HG03103 (cell line): ENCODE measurements around the gene SDHA.
"Not testable (repeated sequence)": the region's sequence is repeated elsewhere in the genome, so short reads cannot be mapped to it uniquely, and the experiment has no call there.

ENCODE experiments used
- ATAC-seq: cut with Tn5 transposase; IDR thresholded peaks from one replicate; pipeline ENCODE4 v1.9.1; 2021; ENCODE audit warnings: low read depth; ENCODE audit not compliant: unreplicated experiment

Gene SDHA

DNA sequence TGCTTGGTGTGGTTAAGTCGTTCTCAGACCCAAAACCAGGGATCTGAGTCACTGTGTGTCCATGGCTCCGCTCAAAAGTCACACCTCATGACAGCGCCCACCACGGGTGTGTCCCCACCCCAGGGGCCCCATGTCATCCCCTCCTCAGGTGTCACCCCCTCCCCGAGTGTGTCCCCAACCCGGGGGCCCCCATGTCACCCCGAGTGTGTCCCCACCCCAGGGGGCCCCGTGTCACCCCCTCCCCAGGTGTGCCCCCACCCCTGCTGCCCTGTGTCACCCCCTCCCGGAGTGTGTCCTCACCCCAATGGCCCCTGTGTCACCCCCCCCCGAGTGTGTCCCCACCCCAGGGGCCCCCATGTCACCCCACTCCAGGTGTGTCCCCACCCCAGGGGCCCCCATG lies 21.8 kb upstream of the SDHA start:
- no peak for ATAC-seq

DNA sequence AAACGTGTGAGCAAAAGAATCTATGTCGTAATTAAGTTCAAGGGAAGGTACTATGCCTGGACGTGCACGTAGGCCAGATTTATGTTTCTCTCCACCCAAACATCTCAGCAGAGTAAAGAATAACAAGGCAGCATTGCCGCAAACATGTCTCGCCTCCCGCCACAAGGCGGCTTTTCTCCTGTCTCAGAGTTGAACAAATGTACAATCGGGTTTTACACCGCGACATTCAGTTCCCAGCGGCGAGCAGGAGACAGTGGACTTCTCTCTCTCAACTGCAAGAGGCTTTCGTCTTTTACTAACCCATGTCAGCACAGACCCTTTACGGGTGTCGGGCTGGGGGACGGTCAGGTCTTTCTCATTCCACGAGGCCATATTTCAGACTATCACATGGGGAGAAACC lies 21.1 kb upstream of the SDHA start:
- not testable (repeated sequence) for ATAC-seq

DNA sequence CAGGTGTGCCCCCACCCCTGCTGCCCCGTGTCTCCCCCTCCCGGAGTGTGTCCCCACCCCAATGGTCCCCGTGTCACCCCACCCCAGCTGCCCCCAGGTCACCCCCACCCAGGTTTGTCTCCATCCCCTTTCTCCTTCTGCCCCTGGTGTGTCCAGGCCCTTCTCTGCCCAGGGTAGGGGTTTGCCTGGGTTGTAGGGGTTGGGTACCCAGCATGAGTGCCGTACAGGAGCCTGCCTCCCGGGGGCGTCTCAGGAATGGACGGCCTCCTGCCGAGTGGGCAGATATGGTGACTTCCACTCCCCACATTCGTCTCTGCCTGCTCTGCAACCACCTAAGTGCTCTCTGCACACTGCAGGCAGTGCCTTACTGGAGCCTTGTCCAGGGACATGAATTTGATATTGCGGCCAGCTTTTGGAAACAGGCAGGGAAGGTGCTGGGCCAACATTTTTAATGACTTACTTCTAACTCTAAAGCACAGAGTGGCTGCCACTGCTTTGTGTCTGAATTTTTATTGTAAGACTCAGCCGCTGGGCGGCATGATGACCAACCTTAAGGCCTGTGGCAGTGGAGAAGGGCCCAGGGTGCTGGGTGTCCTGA lies 20.1 kb upstream of the SDHA start:
- no peak for ATAC-seq

DNA sequence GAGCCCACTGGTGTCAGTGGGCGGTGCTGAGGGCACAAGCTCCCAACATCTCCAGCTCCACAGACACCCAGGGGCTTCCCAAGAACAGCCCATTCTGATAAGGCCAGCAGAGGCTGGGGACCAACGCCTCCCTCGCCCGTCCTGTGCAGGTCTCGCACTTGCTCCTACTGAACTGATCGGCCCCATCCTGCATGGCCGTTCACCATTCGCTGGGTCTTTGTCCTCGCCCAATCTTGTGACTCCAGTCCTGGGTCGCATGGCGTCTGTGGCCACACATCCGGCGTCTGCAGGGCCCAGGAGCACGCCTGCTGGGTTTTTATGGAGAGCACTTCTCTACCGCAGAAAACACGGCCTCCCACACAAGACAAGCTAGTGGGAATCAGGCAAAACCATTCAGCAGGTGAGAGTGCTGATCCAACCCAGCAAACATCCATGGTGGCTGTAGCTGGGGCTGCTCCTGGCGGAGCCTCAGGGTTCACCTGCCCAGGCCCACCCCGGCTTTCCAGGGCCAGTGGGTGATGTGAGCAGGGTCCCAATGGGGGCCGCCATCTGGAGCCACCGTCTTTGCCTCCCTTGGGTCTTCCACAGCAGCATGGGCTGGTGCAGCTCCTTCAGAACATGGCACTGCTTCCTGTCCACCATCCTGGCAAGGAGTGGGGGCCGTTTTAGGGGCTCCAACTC lies 19.5 kb upstream of the SDHA start:
- ATAC-seq = no peak

DNA sequence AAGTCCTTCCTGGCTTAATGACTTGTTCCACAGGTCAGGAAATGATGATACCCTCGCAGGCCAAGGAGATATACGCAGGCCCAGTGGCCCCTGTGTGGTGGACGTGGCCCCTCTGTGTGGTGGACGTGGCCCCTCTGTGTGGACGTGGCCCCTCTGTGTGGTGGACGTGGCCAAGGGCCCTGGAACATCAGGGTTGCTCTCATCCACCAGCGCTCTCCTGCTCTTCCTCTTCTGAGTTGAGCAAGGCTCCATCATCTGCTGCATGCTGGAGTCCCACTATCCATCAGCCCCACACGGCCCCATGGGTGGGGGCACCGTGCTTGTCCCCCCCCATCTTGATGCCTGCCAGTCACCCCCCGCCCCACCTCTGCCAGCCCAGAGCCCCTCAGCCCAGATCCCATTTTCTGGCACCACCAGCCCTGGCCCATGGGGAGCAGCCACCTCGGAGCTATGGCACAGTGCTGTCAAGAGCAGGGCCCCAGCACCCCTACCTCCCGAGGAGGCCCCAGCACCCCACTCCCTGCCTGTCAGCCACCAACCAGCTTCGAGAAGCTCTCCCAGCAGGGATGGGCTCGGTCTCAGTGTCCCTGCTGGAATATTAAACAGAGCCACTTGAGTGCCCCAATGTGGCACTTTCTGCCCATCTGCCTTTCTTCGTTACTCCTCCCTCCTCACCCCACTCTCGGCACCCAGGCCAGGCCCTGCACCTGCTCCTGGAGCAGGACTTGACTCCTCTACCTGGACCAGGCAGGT lies 18.7 kb upstream of the SDHA start:
- ATAC-seq = no peak

DNA sequence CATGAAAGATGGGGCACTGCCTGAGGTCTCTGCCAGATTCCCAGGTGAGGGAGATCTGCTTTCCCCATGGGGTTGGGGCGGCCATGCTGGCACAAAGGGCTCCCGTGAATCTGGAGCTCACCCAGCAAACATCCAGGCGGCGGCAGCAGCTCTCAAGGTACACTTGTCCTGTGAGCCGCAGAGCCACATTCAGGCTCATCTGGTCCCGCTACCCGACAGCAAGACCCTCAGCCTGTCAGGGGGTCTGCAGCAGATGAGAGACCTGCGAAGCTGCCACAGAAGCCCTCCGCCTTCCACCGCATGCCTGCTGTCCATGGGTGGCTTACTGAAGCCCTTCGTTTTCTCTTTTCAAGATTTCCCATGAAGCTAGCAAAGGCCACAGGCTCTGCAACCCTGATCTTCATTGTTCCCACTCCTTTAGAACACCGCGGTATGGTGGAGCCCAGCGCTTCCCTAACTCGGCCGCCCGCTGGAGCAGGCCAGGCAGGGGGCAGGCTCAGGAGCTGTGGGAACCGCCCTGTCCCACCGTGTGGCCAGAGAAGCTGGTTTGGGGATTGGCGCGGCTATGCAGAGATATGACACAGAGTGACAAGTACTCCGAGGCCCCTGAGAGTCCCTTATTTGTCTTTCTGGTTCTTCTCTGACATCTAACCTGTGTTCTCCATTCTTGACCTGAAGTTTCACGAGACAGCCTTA lies 18.0 kb upstream of the SDHA start:
- no peak for ATAC-seq

DNA sequence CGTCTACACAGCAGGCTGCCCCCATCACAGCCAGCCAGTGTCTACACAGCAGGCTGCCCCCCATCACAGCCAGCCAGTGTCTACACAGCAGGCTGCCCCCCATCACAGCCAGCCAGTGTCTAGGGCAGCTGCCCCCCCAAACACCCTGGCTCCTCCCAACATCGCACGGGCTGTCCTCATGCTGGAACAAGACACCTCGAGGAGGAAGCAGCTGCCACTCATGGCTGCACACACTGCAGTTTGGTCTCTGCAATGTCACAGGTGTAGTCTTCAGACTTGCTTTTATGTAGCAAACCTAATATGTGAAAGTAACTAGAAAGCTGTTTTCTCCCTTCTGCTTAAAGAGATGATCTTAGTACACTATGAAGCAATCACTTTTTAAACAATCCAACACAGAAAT lies 17.1 kb upstream of the SDHA start:
- no peak for ATAC-seq

DNA sequence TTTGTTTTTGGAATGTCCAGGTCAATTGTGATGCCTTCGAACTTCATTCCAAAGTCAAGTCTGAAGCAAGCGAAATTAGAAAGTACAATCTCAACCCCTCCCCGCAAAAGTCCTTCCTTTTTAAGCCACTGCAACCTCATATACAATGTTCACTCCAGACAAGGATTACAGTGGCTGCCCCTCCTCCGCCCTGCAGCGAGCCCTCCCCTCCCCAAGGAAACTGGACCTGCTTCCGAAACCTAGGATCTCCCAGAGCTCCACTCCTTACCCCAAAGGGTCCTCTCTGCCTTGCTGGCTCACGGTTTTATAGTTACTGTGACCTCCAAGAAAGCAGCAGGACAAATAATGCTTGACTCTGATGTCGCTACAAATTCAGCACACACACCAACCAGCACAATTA lies 16.4 kb upstream of the SDHA start:
- no peak for ATAC-seq

DNA sequence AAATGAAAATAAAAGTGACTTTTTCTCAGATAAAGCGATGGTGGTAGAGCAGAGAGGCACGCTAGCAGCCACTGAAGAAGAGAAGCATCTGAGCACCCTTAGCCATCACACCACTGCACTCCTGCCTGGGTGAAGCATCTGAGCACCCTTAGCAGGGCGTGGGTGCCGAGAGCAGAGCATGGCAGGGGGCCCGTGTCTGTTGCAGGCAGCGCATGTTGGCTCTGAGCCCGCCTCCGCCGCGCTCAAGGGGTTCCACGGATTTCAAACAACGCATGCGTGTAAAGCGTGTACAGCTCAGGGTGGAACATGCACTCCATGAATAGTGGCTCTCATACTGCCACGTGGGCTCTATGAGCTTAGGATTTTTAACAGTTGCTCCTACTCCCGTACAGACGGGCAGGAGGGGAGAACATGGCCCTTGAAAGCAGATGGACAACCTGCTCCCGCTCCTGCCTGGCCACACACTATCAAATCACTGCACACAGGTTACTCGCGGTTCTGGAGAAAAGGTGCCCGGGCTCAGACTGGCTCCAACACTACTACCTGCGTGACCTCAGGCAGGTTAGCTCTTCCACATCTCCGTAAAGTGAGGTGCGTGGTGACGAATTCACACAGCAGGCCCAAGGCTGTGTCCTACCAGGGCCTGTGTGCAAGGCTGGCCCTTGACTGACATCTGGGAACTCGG lies 14.7 kb upstream of the SDHA start:
- ATAC-seq = no peak

DNA sequence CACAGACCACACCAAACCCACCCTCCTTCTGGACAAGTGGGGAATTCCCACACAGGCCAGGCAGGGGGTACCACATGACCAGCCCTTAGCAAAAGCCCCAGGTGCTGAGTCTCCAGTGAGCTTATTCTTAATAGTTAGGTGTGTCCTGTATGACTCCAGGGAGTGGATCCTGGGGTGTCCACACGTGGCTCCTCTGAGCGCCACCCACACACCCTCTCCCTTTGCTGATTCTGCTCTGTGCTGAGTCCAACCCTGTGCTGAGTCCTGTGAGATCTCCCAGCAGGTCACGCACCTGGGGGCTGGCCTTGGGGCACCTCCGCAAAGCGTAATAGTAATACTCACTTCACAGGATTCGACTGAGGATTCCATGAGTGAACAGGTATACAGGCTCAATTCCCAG lies 14.1 kb upstream of the SDHA start:
- ATAC-seq = no peak

DNA sequence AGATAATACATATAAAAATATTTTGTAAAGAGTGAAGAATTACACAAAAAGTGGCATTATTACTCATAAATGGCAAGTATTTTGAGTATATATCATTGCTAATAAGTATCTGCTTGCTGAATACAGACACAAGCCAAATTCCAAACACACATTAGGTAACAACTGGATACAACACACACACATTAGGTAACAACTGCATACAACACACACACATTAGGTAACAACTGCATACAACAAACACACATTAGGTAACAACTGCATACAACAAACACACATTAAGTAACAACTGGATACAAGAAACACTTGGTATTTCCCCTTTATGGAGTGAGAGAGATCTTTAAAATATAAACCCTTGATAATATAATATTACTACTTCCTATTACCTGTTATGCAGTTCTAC lies 13.7 kb upstream of the SDHA start:
- ATAC-seq = no peak

DNA sequence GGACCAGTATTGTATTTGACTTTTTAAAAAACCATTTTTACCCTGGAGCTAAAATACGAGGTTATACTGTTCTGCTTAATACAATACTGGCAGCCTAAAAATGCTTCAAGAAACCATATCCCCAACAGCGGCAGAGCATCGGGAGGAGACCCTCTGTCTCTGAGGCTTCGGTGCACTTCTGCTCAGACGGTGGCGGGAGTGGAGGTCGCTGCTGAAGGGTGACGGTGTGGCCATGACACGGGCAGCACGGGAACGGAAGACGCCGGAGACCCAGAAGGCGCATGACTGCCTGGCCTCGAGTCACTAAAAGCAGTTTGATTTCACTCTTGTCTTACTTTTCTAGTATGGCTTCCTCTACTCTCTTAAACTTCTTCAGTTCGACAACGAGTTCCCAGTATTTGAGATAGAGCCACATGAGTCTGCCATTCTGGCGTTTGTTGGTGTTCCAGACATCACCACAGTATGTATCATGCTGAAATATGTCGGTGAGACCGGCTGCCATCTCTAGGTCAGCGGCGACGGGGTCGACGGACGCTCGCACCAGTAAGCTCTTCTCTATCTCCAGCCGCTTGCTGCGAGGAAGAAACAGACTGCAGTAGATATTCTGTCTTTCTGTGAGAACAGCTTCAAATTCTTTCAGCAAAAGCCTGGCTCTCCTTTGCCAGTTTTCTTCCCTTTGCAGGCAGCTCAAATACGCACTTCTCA lies 13.0 kb upstream of the SDHA start:
- no peak for ATAC-seq

DNA sequence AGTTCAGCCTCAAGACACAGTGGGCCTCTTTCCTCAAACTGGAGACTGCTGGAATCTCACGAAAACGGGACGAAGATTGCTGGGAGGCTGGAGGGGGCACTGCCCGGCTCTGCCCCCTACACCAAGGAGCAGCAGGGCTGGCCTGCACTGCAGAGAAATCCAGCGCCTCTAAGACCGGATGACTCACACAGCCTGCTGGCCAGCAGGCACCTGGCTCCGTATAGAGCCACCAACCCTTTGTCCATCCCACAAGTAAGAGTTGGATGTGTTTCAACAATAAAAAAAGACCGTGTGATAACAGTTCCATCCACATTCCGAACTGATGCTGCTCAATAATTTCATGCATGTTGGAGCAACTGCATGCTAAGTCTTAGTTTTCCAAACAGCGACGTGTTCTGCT lies 11.7 kb upstream of the SDHA start:
- ATAC-seq = no peak

DNA sequence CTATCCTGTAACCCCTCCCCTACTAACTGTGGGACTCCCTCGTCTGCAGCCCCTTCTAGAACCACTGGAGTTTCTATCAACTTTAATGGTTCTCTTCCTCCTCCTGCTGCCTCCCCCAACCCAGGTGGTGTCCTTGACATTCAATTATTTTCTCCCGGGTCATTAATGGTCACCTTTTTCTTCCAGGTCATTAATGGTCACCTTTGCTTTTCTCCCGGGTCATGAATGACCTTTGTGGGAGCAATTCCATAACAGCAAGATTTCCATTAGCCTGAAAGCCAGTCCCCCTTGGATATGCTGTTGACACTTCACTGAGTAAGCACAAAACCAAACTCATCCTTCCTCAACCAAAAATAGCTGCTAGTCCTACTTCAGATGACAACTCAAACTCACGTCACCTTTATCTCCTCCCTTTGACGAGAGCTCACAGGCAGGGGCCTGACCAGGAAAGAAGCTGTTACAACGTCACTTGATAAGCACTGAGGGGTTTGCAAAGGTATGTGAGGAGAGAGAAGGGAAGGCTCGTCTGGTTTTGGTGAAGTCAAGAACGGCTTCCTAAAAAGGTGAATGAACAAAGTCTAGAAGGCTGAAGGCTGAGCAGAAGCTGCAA lies 11.1 kb upstream of the SDHA start:
- ATAC-seq = no peak

DNA sequence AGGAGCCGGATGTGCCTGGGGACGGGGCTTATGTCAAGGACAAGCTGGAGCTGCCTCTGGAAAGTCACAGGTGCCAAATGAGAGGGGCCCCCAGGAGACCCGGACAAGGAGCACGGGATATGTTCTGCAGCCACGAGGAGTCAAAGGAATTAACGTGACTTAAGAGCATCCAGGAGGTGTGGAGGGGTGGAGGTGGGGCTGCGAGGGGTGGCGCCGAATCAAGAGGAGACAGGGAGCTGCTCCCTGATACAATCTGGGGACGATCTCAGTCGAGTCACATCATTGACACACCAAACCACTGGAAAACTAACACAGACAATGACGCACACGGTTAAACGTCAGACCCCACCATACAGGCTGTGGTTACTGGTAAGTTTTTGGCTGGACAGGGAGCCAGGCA lies 10.5 kb upstream of the SDHA start:
- no peak for ATAC-seq

DNA sequence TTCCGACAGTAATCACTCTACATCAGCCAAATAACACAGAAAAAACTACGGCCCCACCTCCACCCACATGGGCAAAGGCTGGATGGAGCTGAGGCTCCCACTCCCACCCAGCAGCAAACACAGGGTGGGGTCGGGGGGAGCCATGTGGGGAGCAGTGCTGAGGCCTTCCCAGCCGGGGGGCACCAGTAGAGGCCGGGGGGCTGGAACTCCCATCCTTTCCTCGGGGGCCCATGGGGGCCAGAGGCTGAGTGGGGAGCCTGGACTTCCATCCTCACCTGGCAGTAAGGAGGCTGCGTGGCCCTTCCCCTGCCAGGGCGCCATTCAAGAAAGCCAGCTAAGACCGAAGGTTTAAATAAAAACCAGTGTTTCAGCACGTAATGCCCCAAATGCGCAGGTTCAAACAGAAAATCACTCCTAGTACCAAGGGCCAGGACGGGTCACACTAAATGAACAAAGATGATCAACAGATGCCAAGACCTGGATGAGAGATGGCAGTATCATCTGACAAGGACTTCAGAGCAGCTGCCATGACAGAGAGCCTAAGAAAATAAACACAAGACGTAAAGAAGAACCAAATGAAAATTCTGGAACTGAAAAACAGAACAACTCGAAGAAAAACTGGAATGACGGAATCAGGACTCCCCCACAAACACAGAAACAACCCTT lies 9.5 kb upstream of the SDHA start:
- no peak for ATAC-seq

DNA sequence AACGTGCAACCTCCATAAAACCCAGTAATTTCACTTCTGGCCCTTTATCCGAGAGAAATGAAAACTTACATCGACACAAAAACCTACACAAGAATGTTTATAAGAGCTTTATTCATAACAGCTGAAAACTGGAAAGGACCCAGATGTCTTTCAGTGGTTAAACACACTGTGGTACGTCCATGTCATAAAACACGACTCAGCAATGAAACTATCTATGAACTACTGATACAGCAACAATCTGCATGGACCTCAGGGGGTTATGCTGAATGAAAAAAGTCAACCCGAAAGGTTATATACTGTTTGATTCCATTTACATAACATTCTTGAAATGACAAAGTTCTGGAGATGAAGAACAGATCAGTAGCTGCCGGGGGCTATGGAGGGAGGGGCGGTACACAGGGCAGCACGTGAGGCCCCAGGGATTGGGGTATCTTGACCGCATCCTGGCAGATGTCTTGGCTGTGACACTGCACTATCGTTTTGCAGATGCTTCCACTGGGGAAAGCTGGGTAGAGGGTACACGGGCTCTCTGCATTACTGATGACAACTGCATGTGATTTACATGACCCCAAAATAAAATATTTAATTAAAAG lies 4.2 kb upstream of the SDHA start:
- no peak for ATAC-seq

DNA sequence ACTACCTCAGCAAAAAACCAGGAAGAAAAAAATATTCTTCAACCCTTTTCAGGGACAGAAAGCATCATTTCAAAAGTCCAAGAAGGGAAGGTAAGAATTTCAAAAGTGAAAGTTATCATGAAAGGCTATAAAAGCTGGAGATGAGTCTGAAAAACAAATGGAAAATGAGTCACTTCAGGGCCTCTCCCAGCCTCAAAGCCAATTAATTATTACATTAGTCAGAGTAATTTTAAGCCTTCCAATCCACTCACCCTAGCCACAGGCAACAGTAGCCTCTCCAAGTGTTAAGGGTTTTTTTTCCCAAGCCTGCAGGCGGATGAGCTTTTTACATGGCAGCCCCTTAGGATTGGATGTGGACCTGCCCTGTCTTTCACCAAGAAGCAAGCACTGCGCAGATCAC lies 2.9 kb upstream of the SDHA start:
- not testable (repeated sequence) for ATAC-seq

DNA sequence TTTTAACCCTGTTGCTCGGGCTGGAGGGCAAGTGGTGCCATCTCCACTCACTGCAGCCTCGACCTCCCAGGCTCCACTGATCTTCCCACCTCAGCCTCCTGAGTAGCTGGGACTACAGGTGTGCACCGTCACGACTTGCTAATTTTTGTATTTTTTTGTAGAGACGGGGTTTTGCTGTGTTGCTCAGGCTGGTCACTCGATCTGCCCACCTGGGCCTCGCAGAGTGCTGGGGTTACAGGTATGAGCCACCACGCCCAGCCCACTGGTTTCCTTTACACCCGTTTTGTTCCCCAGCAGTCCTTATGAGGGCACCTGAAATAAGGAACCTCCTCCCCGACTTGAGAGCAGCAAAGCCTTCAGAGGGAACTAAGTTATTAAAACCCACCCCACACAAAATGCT lies 2.0 kb upstream of the SDHA start:
- not testable (repeated sequence) for ATAC-seq
